ENCODE measurements around the gene DNM3.

DNA sequence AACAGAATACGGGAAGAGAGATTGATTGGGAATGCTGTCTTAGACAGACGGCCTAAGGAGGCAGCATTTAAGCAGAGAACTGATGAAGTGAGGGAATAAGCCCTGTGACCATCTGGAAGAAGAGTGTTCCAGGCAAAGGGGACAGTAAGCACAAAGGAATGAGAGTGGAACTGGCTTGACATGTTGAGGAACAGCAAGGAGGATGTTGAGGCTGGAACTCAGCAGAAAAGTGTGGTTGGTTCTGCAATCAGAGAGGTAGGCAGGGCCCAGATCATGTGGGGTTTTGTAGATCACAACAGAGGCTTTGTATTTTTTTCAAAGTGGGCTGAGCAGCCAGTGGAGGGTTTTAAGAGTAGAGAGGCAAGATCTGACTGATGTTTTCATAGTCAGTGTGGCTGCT lies 157.4 kb downstream of the DNM3 start:
- TF ChIP-seq CEBPB (IDR thresholded peaks at IDR 0.05) (no peak), RAD21 (IDR thresholded peaks at IDR 0.05; ENCODE audit: low read depth) (no peak), FOXM1 (IDR thresholded peaks at IDR 0.05; ENCODE audit: borderline replicate concordance, low read depth) (no peak), TAF1 (IDR thresholded peaks at IDR 0.05; ENCODE audit: low read depth) (no peak), NFIC (IDR thresholded peaks at IDR 0.05) (no peak), TCF12 (IDR thresholded peaks at IDR 0.05; ENCODE audit: low read depth) (no peak), EGR1 (IDR thresholded peaks at IDR 0.05) (no peak), CREB1 (IDR thresholded peaks at IDR 0.05; ENCODE audit: low read depth) (no peak), EP300 (IDR thresholded peaks at IDR 0.05; ENCODE audit: borderline replicate concordance) (no peak), YY1 (IDR thresholded peaks at IDR 0.05; ENCODE audit: low read depth) (no peak), TEAD4 (IDR thresholded peaks at IDR 0.05) (no peak)
- TF ChIP-seq, protein P1, sequence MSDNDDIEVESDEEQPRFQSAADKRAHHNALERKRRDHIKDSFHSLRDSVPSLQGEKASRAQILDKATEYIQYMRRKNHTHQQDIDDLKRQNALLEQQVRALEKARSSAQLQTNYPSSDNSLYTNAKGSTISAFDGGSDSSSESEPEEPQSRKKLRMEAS (IDR thresholded peaks at IDR 0.05), result no peak
- TF ChIP-seq, protein P2, sequence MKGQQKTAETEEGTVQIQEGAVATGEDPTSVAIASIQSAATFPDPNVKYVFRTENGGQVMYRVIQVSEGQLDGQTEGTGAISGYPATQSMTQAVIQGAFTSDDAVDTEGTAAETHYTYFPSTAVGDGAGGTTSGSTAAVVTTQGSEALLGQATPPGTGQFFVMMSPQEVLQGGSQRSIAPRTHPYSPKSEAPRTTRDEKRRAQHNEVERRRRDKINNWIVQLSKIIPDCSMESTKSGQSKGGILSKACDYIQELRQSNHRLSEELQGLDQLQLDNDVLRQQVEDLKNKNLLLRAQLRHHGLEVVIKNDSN (IDR thresholded peaks at IDR 0.05), result no peak
